HepG2 (cell line): Measurements from ENCODE around the gene ZXDC. TPM values are rescaled to one million over a fixed set of nuclear protein-coding genes. Genes with fewer than 3 reads are reported as not detected.

Experiments used
- ATAC-seq: fragments of 200-7000 bp; cut with Tn5 transposase; 3 replicates; pipeline ENCODE4 v1.9.1; 2020; ENCODE audit warnings: mild to moderate bottlenecking, moderate library complexity
- BruUV-seq: library from RNA; stranded (reverse); fragments of 400-500 nt; replicated peaks from 2 replicates; lab custom pipeline; 2021; lab: Mats Ljungman, UMichigan
- CTCF ChIA-PET: fragments of 300-600 bp; formaldehyde crosslinking; extraction: SDS; loops from one replicate; lab custom pipeline; 2021; ENCODE audit warnings: low total read pairs, inconsistent platforms, low intra/inter-chr PET ratio; lab: Yijun Ruan, JAX
- POLR2A ChIA-PET: fragments of 350-600 bp; sonication (Branson Sonifier 250); formaldehyde crosslinking; loops from one replicate; lab custom pipeline; 2020; ENCODE audit warnings: antibody characterized with exemption, inconsistent platforms; lab: Yijun Ruan, JAX
- DNase-seq: peaks from one replicate; pipeline ENCODE4 v3.0.0-alpha.2; 2015; ENCODE audit warnings: low spot score
- FAIRE-seq: peaks from 3 replicates; lab custom pipeline; 2011; peaks lifted over from hg19 to GRCh38; lab: Jason Lieb, UNC
- H2AFZ ChIP-seq: one replicate; pipeline ENCODE4 v1.6.1; 2011; ENCODE audit warnings: low read length, inconsistent platforms
- H3K27ac ChIP-seq: fragments of 300-600 bp; 3 replicates; pipeline ENCODE4 v1.8.0; 2011; ENCODE audit warnings: mixed run types, mild to moderate bottlenecking, mixed read lengths, low read length, inconsistent platforms; ENCODE audit not compliant: insufficient read depth; ENCODE audit errors: extremely low read length
- H3K27me3 ChIP-seq, 2 experiments: fragments of 200-600 bp in 1 of 2; 2 replicates in 1 of 2; 3 replicates in 1 of 2; pipeline versions ENCODE4 v1.6.0 to v1.8.0; 2011; ENCODE audit warnings: low read length in 2 of 2, mild to moderate bottlenecking in 2 of 2, moderate library complexity in 2 of 2, inconsistent platforms in 1 of 2; ENCODE audit not compliant: insufficient read depth in 2 of 2, control insufficient read depth in 1 of 2
- H3K36me3 ChIP-seq, 2 experiments: fragments of 200-600 bp in 1 of 2; replicated peaks in 1 of 2; 2 replicates in 1 of 2; 3 replicates in 1 of 2; pipeline versions ENCODE4 v1.5.1 to v1.8.0; 2011; ENCODE audit warnings: low read length in 2 of 2, inconsistent platforms in 1 of 2; ENCODE audit not compliant: insufficient read depth in 2 of 2, control insufficient read depth in 1 of 2
- H3K4me1 ChIP-seq: 2 replicates; pipeline ENCODE4 v1.5.1; 2012; ENCODE audit warnings: low read length, inconsistent platforms; ENCODE audit not compliant: insufficient read depth
- H3K4me2 ChIP-seq: 2 replicates; pipeline ENCODE4 v1.6.0; 2011; ENCODE audit warnings: low read depth, low read length, inconsistent platforms
- H3K4me3 ChIP-seq, 3 experiments: fragments of 200-600 bp in 1 of 3; sonication (generic), shearing (Covaris generic) in 1 of 3; replicated peaks in 1 of 3; 2 replicates each; pipeline ENCODE4 v1.5.1; 2011 to 2016; ENCODE audit warnings: low read length in 3 of 3, inconsistent platforms in 2 of 3, low read depth in 2 of 3, mild to moderate bottlenecking in 2 of 3, control low read depth in 1 of 3, mixed read lengths in 1 of 3; ENCODE audit not compliant: insufficient read depth in 1 of 3
- H3K79me2 ChIP-seq: one replicate; pipeline ENCODE4 v1.6.1; 2011; ENCODE audit warnings: low read length, inconsistent platforms; ENCODE audit not compliant: insufficient read depth
- H3K9ac ChIP-seq: 2 replicates; pipeline ENCODE4 v1.6.0; 2011; ENCODE audit warnings: mild to moderate bottlenecking, low read depth, low read length, inconsistent platforms; ENCODE audit not compliant: insufficient read depth
- H3K9me3 ChIP-seq: 2 replicates; pipeline ENCODE4 v1.5.1; 2012; ENCODE audit warnings: mild to moderate bottlenecking, low read length
- H4K20me1 ChIP-seq: 2 replicates; pipeline ENCODE4 v1.6.0; 2011; ENCODE audit warnings: inconsistent platforms, mild to moderate bottlenecking, low read length, moderate library complexity; ENCODE audit not compliant: insufficient read depth
- AGO2 ChIP-seq: fragments of 200-400 bp; formaldehyde crosslinking; optimal IDR thresholded peaks from 2 replicates; pipeline ENCODE3; 2017; ENCODE audit warnings: mild to moderate bottlenecking, low read depth, low read length, moderate library complexity
- CBFB ChIP-seq: sonication (generic); formaldehyde crosslinking; IDR thresholded peaks from 2 replicates; pipeline ENCODE4 v1.4.0; 2020; ENCODE audit warnings: missing genetic modification reagents
- KDM6A ChIP-seq: IDR thresholded peaks from 2 replicates; pipeline ENCODE4 v1.6.1; 2016; ENCODE audit warnings: low read depth
- NFATC3 ChIP-seq: sonication (generic); formaldehyde crosslinking; IDR thresholded peaks from 2 replicates; pipeline ENCODE4 v1.5.1; 2020; ENCODE audit warnings: mild to moderate bottlenecking, missing genetic modification reagents
- THYN1 ChIP-seq: sonication (generic); formaldehyde crosslinking; IDR thresholded peaks from 2 replicates; pipeline ENCODE4 v1.8.1; 2023; ENCODE audit warnings: low read depth, mild to moderate bottlenecking, moderate library complexity, missing genetic modification reagents, borderline replicate concordance
- ZNF121 ChIP-seq: sonication (generic); formaldehyde crosslinking; IDR thresholded peaks from 2 replicates; pipeline ENCODE4 v1.5.0; 2020; ENCODE audit warnings: mild to moderate bottlenecking, missing genetic modification reagents
- ZNF800 ChIP-seq: sonication (generic); formaldehyde crosslinking; IDR thresholded peaks from 2 replicates; pipeline ENCODE4 v1.4.0; 2020; ENCODE audit warnings: missing genetic modification reagents
- ZNF850 ChIP-seq: sonication (generic); formaldehyde crosslinking; conservative IDR thresholded peaks from 2 replicates; pipeline ENCODE4 v1.9.0; 2021; ENCODE audit warnings: mild to moderate bottlenecking, missing genetic modification reagents
- WGBS: methylation state at CpG from one replicate; pipeline ENCODE4 v1.1.6; 2017; ENCODE audit warnings: low lambda C conversion rate; 5-methylcytosine and 5-hydroxymethylcytosine counted together
- in situ Hi-C: cut with HindIII; loops from 2 replicates; pipeline ENCODE4 v1.10.0; 2017; ENCODE audit warnings: low pct_unique_long_range_greater_than_20kb; ENCODE audit not compliant: extremely low pct_ligation_motif_present
- intact Hi-C: fragments of 100-400 bp; cut with micrococcal nuclease; formaldehyde crosslinking; loops from one replicate; pipeline ENCODE4 v1.10.0; 2022; ENCODE audit not compliant: unreplicated experiment
- polyA plus RNA-seq, 8 experiments: library from polyadenylated mRNA; depleted of rRNA in 3 of 8; stranded (reverse) in 7 of 8; unstranded in 1 of 8; fragments of >200 nt; fragmentation: Illumina TruSeq in 4 of 8; extraction: Trizol in 4 of 8; gene quantifications; 2 replicates each; pipeline versions ENCODE4 v1.2.1 to v1.2.3, GENCODE V29; 2011 to 2016; ENCODE audit warnings: low read depth in 4 of 8, missing spikeins in 1 of 8, mixed read lengths in 1 of 8; ENCODE audit not compliant: insufficient read depth in 1 of 8
- total RNA-seq, 5 experiments: library from RNA; depleted of rRNA; stranded (reverse); fragments of >200 nt; fragmentation: Illumina TruSeq; extraction: Trizol; gene quantifications; 2 replicates each; pipeline ENCODE4 v1.2.3, GENCODE V29; 2016; ENCODE audit warnings: low read depth in 1 of 5

The ZXDC gene
- total and polyA plus RNA-seq, 2 of the 13 experiments (the other 11 are each of a cell fraction or from before 2014, with no cell fraction given): 17.6 to 21.2 TPM

- POLR2A ChIA-PET: no interaction called here
- no peak for ATAC-seq
- Histone ChIP-seq H4K20me1 (no peaks in the 10 kb centered on the region), H3K4me1 (no peaks in the 10 kb centered on the region), H3K36me3 (peaks cover 12 to 41% of the 10 kb centered on the region in 2 experiments; a peak in 4 of 5 replicates), H2AFZ (no peak overlapping the region), H3K27me3 (no peaks in the 10 kb centered on the region), H3K4me2 (no peak overlapping the region), H3K79me2 (no peaks in the 10 kb centered on the region), H3K9ac (no peak overlapping the region), H3K27ac (no peak overlapping the region), H3K9me3 (no peaks in the 10 kb centered on the region), H3K4me3 (no peak overlapping the region)
- CTCF ChIA-PET: no interaction called here
- intact Hi-C loops (no loop called here), in situ Hi-C loops (no loop called here)
- no peak for DNase-seq
- no peak for FAIRE-seq
- no TSS peak for BruUV-seq
- TF ChIP-seq ZNF850 (CRISPR knock-in tag): no peak
- TF ChIP-seq CBFB (CRISPR knock-in tag): no peak
- no peak for TF ChIP-seq NFATC3 (CRISPR knock-in tag)
- TF ChIP-seq THYN1 (CRISPR knock-in tag): no peak
- TF ChIP-seq KDM6A (CRISPR knock-in tag): no peak
- WGBS: 97% methylated on average over 18 of the region's 18 CpGs
Observed at GRCh38 chr3:126436826-126437717, 38.6 kb downstream of the ZXDC start.

- no peak for DNase-seq
- 99% methylated on average over 12 of the region's 14 CpGs for WGBS
Observed at GRCh38 chr3:126435456-126436315, 40.0 kb downstream of the ZXDC start.

More at GRCh38 chr3:126435456-126436315, 40.0 kb downstream of the ZXDC start:
- ChIA-PET POLR2A (no interaction called here), CTCF (no interaction called here)
- no peak for ATAC-seq
- H3K27me3 ChIP-seq: no peaks in the 10 kb centered on the region
- H3K9me3 ChIP-seq: no peaks in the 10 kb centered on the region
- no peak for FAIRE-seq
- no peak overlapping the region for H3K4me3 ChIP-seq
- H3K4me1 ChIP-seq: no peaks in the 10 kb centered on the region
- H3K79me2 ChIP-seq: no peaks in the 10 kb centered on the region
- no peak overlapping the region for H3K9ac ChIP-seq
- BruUV-seq: no TSS peak
- in situ Hi-C loops: no loop called here
- TF ChIP-seq AGO2 (peak; percentile 39), ZNF800 (CRISPR knock-in tag) (no peak), ZNF121 (CRISPR knock-in tag) (no peak)
- H2AFZ ChIP-seq: no peak overlapping the region
- H3K36me3 ChIP-seq: peaks cover 11 to 41% of the 10 kb centered on the region in 2 experiments; a peak in 4 of 5 replicates
- intact Hi-C loops: loop anchor here (2.0 kb wide), 1 partner anchor 79 kb away; the partner anchor contains the start of gene KLF15
- no peaks in the 10 kb centered on the region for H4K20me1 ChIP-seq
- no peak overlapping the region for H3K27ac ChIP-seq
- H3K4me2 ChIP-seq: no peak overlapping the region
